KMS-11 (cell line): ENCODE measurements around the gene WDR72.

Experiments used
- H2AFZ ChIP-seq: fragments of 200-600 bp; sonication (generic); 2 replicates; pipeline ENCODE4 v1.6.1; 2016; ENCODE audit warnings: antibody characterized with exemption, mixed run types, low read depth
- H3K27ac ChIP-seq: fragments of 200-600 bp; sonication (generic); 2 replicates; pipeline ENCODE4 v1.6.1; 2016; ENCODE audit warnings: mild to moderate bottlenecking, mixed run types
- H3K27me3 ChIP-seq: fragments of 200-600 bp; sonication (generic); 2 replicates; pipeline ENCODE4 v1.6.1; 2017; ENCODE audit warnings: mild to moderate bottlenecking, low read depth, mixed run types, moderate library complexity; ENCODE audit not compliant: insufficient read depth
- H3K36me3 ChIP-seq: fragments of 200-600 bp; sonication (generic); 2 replicates; pipeline ENCODE4 v1.6.1; 2017; ENCODE audit warnings: mild to moderate bottlenecking, mixed run types; ENCODE audit not compliant: insufficient read depth
- H3K4me1 ChIP-seq: fragments of 200-600 bp; sonication (generic); 2 replicates; pipeline ENCODE4 v1.6.1; 2016; ENCODE audit warnings: mild to moderate bottlenecking, low read depth, mixed run types; ENCODE audit not compliant: poor library complexity, severe bottlenecking
- H3K4me2 ChIP-seq: fragments of 200-600 bp; sonication (generic); 2 replicates; pipeline ENCODE4 v1.7.0; 2016; ENCODE audit warnings: mild to moderate bottlenecking, mixed run types
- H3K4me3 ChIP-seq: fragments of 200-600 bp; sonication (generic); IDR thresholded peaks from 2 replicates; pipeline ENCODE4 v1.6.1; 2017; ENCODE audit warnings: low read depth, low read length, mixed read lengths; ENCODE audit not compliant: insufficient read depth
- H3K79me2 ChIP-seq: fragments of 200-600 bp; sonication (generic); 2 replicates; pipeline ENCODE4 v1.6.1; 2016; ENCODE audit warnings: low read depth, mixed run types; ENCODE audit not compliant: insufficient read depth
- H3K9ac ChIP-seq: fragments of 200-600 bp; sonication (generic); 2 replicates; pipeline ENCODE4 v1.6.1; 2016; ENCODE audit warnings: mild to moderate bottlenecking, mixed run types
- H4K20me1 ChIP-seq: fragments of 200-600 bp; sonication (generic); 2 replicates; pipeline ENCODE4 v1.6.1; 2016; ENCODE audit warnings: mild to moderate bottlenecking, mixed run types; ENCODE audit not compliant: insufficient read depth
- CTCF ChIP-seq: fragments of 200-600 bp; sonication (generic); conservative IDR thresholded peaks from 2 replicates; pipeline ENCODE4 v1.6.1; 2017; ENCODE audit warnings: low read depth, mild to moderate bottlenecking, antibody characterized with exemption, low read length, moderate library complexity, mixed read lengths

WDR72 gene

GRCh38 chr15:53477981-53478766 is 281.3 kb downstream of the WDR72 start:
- no peak overlapping the region for H2AFZ ChIP-seq
- no peak overlapping the region for H3K4me2 ChIP-seq
- H4K20me1 ChIP-seq = no peaks in the 10 kb centered on the region
- no peaks in the 10 kb centered on the region for H3K79me2 ChIP-seq
- H3K36me3 ChIP-seq = no peaks in the 10 kb centered on the region
- no peaks in the 10 kb centered on the region for H3K27me3 ChIP-seq
- H3K9ac ChIP-seq = no peak overlapping the region
- H3K27ac ChIP-seq = no peak overlapping the region
- no peak for TF ChIP-seq CTCF
- H3K4me1 ChIP-seq = peaks cover 9% of the 10 kb centered on the region
- H3K4me3 ChIP-seq = no peak overlapping the region

GRCh38 chr15:53473886-53474285 is 285.6 kb downstream of the WDR72 start:
- no peak for TF ChIP-seq CTCF
- Histone ChIP-seq H3K4me3 (no peak overlapping the region), H3K27me3 (no peaks in the 10 kb centered on the region), H3K4me2 (no peak overlapping the region), H3K79me2 (no peaks in the 10 kb centered on the region), H4K20me1 (no peaks in the 10 kb centered on the region), H3K4me1 (peaks cover 9% of the 10 kb centered on the region), H3K27ac (no peak overlapping the region), H3K36me3 (no peaks in the 10 kb centered on the region), H2AFZ (no peak overlapping the region), H3K9ac (no peak overlapping the region)

GRCh38 chr15:53473435-53473834 is 286.0 kb downstream of the WDR72 start:
- H3K79me2 ChIP-seq = no peaks in the 10 kb centered on the region
- no peak overlapping the region for H3K27ac ChIP-seq
- H3K9ac ChIP-seq = no peak overlapping the region
- H3K36me3 ChIP-seq = no peaks in the 10 kb centered on the region
- H2AFZ ChIP-seq = no peak overlapping the region
- H3K4me1 ChIP-seq = peaks cover 9% of the 10 kb centered on the region
- TF ChIP-seq CTCF = no peak
- H3K4me3 ChIP-seq = no peak overlapping the region
- no peak overlapping the region for H3K4me2 ChIP-seq
- no peaks in the 10 kb centered on the region for H4K20me1 ChIP-seq
- H3K27me3 ChIP-seq = no peaks in the 10 kb centered on the region

- H3K27ac ChIP-seq = no peak overlapping the region
- H2AFZ ChIP-seq = no peak overlapping the region
- no peak overlapping the region for H3K4me2 ChIP-seq
- H3K79me2 ChIP-seq = no peaks in the 10 kb centered on the region
- TF ChIP-seq CTCF = no peak
- H3K4me3 ChIP-seq = no peak overlapping the region
- peaks cover 9% of the 10 kb centered on the region for H3K4me1 ChIP-seq
- H3K36me3 ChIP-seq = no peaks in the 10 kb centered on the region
- no peaks in the 10 kb centered on the region for H4K20me1 ChIP-seq
- no peak overlapping the region for H3K9ac ChIP-seq
- H3K27me3 ChIP-seq = no peaks in the 10 kb centered on the region
Measured at GRCh38 chr15:53472883-53473282, 286.6 kb downstream of the WDR72 start.
